ENCODE measurements around the gene FRAS1. TPM values are rescaled to one million over a fixed set of nuclear protein-coding genes. Genes with fewer than 3 reads are reported as not detected.
A peak's percentile ranks its signal among the peaks of the same experiment; 100 is the strongest.

The FRAS1 gene
- total and polyA plus RNA-seq, 2 donors (not counting 3 experiments of a cell fraction or from before 2014, with no cell fraction given): 1.4 to 3.6 TPM

DNA sequence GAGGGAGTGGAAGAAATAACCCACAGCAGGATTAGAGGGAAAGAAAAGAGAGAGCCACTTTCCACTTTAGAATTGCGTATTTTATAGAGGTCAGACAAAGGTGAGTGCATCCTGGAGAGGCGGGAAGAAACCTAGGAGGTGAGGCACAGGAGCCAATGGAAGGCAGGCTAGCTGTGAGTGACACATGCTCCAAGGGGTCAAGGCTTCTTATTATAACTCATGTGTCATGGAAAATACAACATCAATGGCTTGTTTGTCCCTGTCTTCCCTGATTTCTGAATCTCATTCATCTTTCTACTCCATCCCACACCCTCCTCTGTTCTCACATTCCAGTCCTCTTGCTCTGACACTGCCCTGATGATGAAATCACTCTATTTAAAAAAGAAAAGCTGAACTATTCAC lies 508.8 kb downstream of the FRAS1 start:
- H3K4me2 ChIP-seq (ENCODE audit: insufficient read depth, low read length): no peak overlapping the region
- POLR2A ChIA-PET: no interaction called here
- no peaks in the 10 kb centered on the region for H4K20me1 ChIP-seq (replicated peaks; ENCODE audit: control insufficient read depth, extremely low read depth, insufficient read depth, low read length)
- FAIRE-seq (no peak), DNase-seq (ENCODE audit: low read depth, low spot score) (peak; percentile 31)
- peaks cover 45% of the 10 kb centered on the region for H3K4me1 ChIP-seq (ENCODE audit: control insufficient read depth, extremely low read depth, insufficient read depth, low read length)
- no peak overlapping the region for H2AFZ ChIP-seq (ENCODE audit: low read depth, low read length)
- no peak for TF ChIP-seq POLR2A (IDR thresholded peaks at IDR 0.05; ENCODE audit: low read depth, low read length)
- no peak for TF ChIP-seq JUN (IDR thresholded peaks at IDR 0.05; ENCODE audit: borderline replicate concordance, insufficient read depth, insufficient read length, low read depth)
- TF ChIP-seq FOS (IDR thresholded peaks at IDR 0.05; ENCODE audit: borderline replicate concordance, insufficient read depth, low read length): no peak
- no peak for TF ChIP-seq MAX (IDR thresholded peaks at IDR 0.05; ENCODE audit: insufficient read depth, insufficient read length)
- no peak for TF ChIP-seq EZH2 (IDR thresholded peaks at IDR 0.05; ENCODE audit: borderline replicate concordance, low read depth, low read length, severe bottlenecking)
- no peak for TF ChIP-seq CTCF (IDR thresholded peaks at IDR 0.05; ENCODE audit: extremely low read depth in 1 of 2, insufficient read depth in 1 of 2, low read depth in 1 of 2, low read length in 2 of 2)
- TF ChIP-seq MYC (IDR thresholded peaks at IDR 0.05; ENCODE audit: low read depth, low read length): no peak
- TF ChIP-seq GATA2 (IDR thresholded peaks at IDR 0.05; ENCODE audit: insufficient read depth, insufficient read length, low read depth, low read length): no peak
- TF ChIP-seq POLR2AphosphoS5 (IDR thresholded peaks at IDR 0.05; ENCODE audit: insufficient read depth, low read depth, low read length): no peak
- BruUV-seq (replicated peaks): no TSS peak
- CTCF ChIA-PET: no interaction called here
- H3K79me2 ChIP-seq (ENCODE audit: control insufficient read depth, insufficient read depth, low read length): no peaks in the 10 kb centered on the region
- intact Hi-C loops (cut with micrococcal nuclease) (loop anchor here (5.0 kb wide), 1 partner anchor 509 kb away; the partner anchor contains the start of gene FRAS1), dilution Hi-C loops (cut with MboI; ENCODE audit: extremely low pct_ligation_motif_present, low sequenced_read_pairs) (no loop called here)
- H3K27ac ChIP-seq (ENCODE audit: insufficient read depth, low read depth, low read length): no peak overlapping the region
- no peak overlapping the region for H3K4me3 ChIP-seq (replicated peaks in 1 of 3; ENCODE audit: insufficient read depth in 1 of 3, low read depth in 1 of 3, low read length in 3 of 3)
- H3K9me3 ChIP-seq (replicated peaks; ENCODE audit: control insufficient read depth, insufficient read depth, low read length): no peaks in the 10 kb centered on the region
- no peaks in the 10 kb centered on the region for H3K36me3 ChIP-seq (ENCODE audit: control insufficient read depth in 2 of 2, extremely low read depth in 1 of 2, insufficient read depth in 2 of 2, low read length in 2 of 2)
- no peak overlapping the region for H3K9ac ChIP-seq (replicated peaks; ENCODE audit: extremely low read depth, insufficient read depth, low read length)
- no peaks in the 10 kb centered on the region for H3K9me1 ChIP-seq (replicated peaks; ENCODE audit: control insufficient read depth, extremely low read depth, insufficient read depth, low read length)
- no peaks in the 10 kb centered on the region for H3K27me3 ChIP-seq (ENCODE audit: control insufficient read depth in 2 of 2, insufficient read depth in 2 of 2, low read length in 2 of 2)

Measured in endothelial cell of umbilical vein (primary cell).